HG03342 (cell line): Measurements from ENCODE around the gene C2CD2.
"Not testable (repeated sequence)": the region's sequence is repeated elsewhere in the genome, so short reads cannot be mapped to it uniquely, and the experiment has no call there.

Experiments used
- ATAC-seq: cut with Tn5 transposase; IDR thresholded peaks from one replicate; pipeline ENCODE4 v1.9.1; 2021; ENCODE audit warnings: mild to moderate bottlenecking, moderate library complexity; ENCODE audit not compliant: unreplicated experiment

C2CD2 gene

DNA sequence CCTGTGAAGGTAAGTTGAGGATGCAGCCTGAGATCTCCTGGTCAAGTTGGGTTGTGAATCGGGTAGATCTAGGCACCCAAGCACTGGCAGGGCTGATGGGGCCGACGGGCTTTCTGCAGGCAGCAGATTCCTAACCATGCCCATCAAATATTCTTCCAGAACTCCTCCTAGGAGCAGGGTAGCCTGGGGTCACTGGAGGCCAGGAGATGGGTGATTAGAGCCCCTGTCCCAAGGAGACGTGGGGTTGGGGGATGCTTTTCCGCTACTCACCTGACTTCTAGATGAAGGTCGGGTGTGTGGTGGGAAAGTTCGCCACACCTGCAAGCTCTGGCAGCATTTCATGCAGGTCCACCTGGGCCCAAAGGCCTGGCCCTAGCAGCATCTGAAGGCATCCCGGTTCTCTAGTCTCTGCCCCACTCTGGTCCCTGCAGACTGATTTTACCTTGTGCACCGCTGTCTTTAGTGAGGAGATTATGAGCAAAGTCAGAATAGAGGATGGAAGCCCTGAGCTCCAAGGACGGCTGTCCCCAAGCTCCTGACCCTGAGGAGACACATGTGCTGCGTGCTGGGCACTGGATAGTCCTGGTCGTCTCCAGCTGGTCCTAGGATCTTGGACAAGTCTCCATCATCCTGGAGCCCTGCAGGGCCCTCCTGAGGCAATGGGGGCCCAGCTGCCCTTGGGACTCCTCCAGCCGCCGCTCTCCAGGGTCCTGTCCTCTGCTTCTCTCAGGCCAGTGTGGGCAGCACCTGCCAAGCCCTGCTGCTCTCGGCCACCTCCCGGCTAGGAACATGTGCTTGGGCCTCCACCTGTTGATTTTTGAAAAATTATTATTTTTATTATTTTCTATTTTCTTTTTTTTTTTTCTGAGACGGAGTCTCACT, 21.8 kb upstream of the C2CD2 start:
- no peak for ATAC-seq

DNA sequence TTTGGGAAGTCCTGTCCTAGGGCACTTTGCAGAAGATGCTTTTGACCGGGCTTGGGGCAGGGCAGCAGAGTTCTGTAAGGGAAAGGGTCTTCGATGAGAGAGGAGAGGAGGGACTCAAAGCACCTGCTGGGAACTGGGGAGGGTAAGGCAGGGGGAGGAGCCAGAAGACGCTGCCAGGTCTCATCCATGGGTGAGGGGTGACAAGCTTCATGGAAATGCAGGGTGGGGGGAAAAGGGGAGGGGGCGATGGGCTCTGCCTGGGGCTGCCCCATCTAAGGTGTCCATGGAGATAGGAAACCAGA, 20.9 kb upstream of the C2CD2 start:
- ATAC-seq: no peak

DNA sequence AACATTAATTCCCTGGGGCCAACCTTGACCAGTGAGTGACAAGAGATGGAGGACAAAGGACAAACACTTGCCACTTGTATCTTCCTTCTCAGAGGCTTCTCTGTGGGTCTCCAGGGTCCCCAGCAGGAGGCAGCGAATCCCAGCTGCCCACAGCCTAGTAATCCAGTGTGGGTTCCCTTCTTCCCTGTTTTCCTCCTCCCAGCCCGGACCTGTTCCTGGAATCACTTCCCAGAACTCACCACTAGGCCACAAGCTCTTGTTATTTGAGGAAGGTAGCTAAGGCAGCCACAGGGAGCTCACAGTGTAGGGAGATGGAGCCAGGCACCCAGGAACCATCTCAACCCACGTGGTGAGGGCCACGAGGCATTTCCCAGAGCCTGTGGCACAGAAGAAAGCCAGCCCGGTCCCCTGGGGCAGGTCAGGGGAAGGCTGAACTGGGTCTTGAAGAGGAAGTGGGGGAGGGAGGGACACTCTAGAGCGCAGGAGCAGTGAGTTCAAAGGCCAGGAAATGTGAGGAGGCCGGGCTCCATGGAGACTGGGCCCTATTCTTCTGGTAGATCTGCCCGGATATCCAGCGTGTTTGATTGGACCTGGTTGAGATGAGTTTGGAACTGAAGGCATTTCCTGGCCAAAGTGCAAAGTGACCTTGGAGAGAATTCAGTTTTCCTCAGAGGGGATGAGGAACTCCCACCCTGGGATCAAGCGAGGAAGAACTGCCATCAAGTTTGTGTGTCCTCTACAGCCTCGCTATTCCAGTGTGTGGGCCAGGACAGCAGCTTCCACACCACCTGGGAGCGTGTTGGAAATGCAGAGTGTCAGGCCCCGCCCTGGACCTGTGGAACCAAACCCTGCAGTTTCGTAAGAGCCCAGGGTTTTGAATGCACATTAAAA, 20.3 kb upstream of the C2CD2 start:
- no peak for ATAC-seq

DNA sequence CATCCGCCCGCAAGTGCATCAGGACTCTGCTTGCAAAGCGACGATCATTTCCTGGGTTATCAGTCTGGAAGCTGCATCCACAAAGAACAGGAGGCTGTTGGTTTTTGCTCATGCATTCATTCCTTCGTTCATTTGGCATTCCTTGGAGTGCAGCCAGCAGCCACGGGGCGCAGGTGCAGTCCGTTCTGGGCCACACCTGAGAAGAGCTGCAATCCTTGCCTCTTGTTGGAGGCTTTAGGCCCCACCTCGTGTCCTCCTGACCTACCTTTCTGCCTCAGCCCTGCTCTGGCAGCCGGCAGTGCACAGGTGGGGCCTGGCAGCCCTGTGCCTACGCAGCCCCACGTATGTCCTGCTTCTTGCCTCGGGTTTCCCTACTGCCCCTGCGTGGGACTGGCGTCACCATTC, 19.6 kb upstream of the C2CD2 start:
- ATAC-seq: no peak

DNA sequence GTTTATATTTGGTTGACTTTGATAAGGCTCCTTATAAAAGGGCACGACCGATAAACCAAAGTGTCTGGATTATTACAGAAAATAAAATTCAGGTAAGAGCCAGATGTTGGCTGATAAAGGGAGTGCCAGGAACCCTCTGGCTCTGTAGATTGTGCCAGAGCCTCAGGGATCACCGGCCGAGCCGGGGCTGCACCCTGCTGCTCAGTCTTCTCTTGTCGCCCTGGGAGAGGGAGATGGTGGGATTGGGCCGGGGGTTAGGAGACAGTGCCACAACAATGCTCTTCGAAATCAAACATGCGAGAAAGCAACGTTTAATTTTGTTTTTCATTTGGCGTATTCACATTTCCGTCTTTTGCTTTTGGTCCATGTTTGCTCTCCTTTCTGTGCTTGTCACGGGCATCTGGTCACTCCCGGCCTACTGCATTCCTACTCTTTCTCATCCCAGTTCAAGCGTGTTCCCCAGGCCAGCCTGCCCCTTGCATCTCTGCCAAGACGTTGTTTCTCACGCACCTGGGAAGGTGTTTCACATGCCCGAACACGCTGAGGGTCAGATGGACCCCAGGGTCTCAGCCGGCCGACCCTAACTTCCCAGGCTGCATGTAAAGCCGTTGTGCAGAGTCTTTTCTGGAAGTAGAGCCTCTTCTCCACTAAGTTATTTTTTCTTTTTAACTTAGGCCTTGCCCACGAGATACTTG, 18.8 kb upstream of the C2CD2 start:
- ATAC-seq: no peak

DNA sequence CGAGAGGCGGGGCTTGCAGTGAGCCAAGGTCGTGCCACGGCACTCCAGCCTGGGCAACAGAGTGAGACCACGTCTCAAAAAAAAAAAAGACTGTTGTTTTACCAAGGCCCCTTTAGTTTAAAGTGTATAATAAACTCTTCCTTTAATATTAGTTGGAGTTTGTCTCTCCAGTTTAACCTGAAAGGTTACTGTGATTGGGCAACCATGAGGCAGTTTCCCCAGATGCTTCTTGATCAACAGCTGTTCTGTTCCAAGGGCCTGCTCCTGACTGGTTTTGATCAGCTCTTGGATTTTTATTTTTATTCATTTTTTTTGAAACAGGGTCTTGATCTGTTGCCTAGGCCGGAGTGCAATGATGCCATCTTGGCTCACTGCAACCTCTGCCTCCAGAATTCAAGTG, 18.1 kb upstream of the C2CD2 start:
- no peak for ATAC-seq

DNA sequence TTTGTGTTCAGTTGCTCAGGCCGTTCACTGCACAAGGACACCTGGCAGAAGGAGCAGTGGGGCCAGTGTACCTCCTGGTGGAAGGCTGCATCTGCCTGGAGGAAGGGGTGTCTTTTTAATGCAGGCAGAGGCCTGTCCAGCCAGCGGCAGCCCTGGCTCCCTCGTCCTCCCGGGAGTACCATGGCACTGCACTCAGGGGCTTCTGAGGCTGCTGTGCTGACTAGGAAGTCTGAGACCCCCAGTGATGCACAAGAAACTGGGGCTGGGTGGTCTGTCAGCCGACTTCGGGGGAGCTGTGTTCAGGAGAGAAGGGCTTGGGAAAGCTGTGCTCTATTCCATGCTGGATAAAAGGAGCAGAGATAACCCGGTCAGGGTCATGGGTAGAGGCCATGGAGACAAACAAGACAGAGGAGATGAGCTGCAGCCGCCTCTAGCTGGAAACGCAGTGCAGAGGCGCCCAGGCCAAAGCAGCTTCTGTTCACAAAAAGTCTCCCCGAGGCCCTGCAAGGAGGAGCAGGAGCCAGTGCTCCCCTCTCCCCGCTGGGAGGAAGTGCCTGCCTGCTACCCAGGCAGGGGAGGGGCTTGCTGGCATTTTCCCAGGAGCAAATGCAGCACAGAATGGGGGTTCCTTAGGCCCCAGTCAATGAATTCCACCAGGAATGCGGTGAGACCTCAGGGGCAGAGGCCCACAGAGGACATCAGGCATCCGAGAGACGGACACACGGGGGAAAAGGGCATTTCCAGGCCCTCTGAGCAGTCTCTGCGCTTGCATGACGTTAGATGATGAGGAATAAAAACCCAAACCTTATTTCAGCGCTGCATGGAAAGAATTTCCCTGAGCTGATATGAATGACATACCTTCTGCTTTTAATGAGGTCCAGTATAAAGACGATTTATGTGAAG, 17.2 kb upstream of the C2CD2 start:
- no peak for ATAC-seq

DNA sequence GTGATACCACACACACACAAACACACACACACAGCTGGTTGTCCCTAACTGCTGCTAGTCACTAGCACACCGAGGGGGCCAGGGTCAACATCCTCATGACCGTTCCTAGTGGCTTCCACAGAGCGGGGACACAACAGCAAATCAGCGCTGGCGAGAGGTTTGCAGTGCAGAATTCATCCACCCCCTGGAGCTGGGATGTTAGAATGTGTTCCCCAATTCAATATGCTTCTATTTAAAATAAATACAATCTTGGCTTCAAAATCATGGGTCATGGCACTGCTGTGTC, 16.2 kb upstream of the C2CD2 start:
- ATAC-seq: no peak

DNA sequence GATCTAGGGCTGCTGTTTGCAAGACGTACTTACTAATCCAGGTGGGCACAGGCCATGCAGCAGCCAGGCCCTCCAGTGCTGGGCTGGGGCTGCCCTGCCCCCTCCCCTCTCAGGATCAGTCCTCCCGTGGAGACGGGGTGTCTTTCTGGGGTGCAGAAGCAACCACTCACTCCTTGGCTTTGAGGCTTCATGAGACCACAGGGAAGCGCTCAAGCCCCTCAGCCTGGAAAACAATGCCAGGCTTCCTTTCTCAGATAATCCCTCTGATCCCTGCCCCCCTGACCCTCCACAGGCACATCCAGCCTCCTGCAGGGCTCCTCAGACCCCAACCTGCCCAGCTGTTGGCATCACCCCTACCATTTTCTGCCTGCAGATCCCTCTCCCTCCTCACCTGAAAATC, 13.9 kb upstream of the C2CD2 start:
- no peak for ATAC-seq

DNA sequence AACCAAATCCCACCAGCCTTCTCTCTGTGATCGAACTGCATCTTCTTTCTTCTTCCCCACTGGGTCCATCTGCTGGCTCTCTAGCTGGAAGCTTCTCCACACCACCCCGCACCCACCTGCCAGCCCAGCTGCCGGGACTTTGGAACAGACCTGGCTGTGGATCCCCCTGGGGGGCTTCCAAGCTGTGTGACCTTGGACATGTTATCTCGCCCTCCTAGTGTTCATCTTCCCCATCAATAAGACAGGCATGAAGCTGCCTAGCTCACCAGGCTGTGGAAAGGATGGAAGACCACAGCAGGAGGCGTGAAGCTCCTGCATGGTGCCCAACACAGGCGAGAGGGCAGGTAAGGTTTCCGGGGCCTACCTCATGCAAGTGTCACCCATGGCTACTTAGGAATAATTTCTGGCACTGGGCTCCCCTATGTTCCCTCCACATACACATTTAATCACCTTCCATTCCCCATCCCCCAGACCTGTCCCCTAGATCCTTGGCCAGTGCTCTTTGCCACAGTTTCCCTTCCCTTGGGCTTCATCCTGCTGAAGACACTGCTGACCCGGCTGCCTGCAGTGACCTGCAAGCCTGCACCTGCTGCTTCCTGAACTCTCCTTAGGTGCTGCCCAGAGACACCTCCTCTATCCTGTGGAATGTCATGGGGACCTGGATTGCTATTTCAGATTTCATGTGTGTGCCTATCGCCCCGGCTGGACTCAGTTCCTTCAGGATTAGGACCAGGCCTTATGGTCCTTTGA, 13.2 kb upstream of the C2CD2 start:
- no peak for ATAC-seq

DNA sequence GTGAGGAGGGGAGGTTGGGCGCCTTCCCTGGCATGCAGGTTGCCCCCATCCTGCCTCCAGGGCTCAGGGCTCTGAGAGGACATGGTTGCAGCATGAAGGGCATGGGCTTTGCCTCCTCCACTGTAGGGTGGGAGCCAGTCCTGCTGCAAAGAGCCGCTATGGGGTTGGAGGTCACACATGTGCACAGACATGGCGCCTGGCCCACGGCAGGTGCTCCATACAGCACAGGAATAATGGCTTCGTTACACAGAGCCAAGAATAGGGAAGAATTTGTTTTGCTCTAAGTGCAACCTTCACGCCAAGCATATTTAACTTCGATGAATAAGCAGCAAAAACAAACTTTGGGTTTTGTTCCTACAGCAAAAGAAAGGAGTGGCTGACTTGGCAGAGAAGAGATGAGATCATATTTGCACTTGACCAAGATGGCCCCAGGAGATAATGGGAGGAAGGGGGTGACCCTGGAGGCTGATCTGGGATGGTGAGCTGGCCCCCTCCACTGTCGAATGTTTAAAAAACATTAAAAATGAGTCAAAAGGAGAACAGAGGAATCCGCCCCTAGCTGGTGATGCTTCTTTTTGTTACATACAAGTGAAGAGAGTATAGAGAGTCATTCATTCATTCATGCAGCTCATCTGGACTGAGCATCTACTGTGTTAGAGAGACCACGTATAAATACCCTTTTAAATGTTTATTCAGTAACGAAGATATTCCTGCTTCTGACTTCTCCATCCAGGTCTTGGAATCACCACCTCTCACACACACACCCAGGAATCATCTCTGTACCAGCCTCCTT, 12.4 kb upstream of the C2CD2 start:
- no peak for ATAC-seq

DNA sequence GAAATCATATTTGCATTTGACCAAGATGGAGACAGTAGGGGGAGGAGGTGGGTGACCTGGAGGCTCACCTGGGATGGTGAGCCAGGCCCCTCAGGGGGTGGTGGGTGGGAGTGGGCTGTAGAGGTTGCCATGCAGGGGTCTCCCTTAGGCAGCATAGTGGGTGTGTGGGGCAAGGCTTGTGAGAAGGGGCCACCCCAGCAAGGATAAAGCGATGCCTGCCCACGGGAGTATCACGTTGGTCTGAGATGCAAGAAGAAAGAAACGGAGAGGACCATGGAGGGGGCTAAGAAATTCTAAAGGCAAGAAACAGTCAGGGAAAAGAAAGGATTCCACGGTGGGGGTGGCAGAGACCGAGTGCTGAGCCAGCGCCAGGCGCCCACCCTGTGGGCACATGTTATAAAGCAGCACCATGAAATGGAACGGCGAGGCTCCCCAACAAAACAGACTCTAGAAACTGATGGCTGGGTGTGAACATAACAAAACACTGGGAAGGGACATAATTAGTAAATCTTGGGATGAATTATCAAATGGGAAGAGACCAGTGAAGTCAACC, 11.7 kb upstream of the C2CD2 start:
- ATAC-seq: no peak

DNA sequence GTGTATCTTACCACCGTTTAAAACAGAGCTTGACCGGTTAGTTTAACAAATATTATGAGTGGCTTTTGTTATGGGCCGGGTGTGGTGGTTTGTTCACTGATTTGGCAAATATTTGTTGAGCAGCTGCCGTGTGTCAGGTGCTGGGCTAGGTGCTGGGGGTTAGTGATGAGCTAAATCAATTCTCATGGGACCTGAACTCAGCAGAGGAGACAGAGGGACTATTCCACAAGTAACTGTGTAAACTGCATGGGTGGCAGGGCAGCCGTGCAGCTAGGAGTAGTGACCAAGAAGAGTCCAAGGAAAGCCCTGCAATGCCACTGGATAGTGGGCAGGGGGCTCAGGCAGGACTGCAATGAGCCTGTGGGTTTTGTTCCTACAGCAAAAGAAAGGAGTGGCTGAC, 11.2 kb upstream of the C2CD2 start:
- ATAC-seq: no peak

DNA sequence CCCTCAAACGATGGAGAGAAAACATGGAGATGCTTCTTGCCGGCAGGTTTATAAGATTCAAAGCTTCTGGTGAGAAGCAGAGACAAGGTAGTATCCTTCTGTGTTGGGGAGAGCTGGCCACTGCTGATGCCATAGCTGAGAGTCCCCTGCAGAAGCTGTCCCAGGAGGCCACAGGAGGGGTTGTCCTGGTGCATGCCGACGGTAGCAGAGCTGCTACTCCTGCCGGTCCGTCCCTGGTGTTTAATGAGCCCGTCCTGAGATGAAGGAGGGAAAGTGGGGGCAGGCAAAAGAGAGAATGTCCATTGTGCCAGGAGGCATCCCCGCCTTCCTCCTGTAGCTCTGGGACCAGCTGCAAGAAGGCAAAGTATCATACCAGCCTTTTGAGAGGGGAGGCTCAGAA, 10.4 kb upstream of the C2CD2 start:
- no peak for ATAC-seq

DNA sequence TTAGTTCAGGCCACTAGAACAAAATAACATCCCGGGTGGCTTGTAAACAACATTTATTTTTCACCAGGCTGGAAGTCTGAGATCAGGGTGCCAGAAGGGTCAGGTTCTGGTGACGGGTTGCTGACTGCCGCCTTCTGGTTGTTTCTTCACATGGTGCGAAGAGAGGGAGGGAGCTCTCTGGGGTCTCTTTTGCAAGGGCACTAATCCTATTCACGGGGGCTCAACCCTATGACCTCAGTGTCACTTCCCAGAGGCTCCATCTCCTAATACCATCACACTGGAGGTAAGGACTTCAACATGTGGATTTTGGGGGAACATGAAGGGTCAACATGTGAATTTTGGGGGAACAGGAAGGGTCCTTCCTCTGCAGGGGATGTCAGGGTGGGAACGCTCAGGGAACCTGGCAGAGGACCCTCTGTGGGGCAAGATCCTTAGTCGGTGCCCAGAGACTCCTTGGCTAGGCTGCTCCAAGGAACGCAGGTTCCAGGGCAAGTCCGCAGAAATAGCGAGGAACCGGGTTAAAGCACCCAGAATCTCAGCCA, 8.7 kb upstream of the C2CD2 start:
- no peak for ATAC-seq

DNA sequence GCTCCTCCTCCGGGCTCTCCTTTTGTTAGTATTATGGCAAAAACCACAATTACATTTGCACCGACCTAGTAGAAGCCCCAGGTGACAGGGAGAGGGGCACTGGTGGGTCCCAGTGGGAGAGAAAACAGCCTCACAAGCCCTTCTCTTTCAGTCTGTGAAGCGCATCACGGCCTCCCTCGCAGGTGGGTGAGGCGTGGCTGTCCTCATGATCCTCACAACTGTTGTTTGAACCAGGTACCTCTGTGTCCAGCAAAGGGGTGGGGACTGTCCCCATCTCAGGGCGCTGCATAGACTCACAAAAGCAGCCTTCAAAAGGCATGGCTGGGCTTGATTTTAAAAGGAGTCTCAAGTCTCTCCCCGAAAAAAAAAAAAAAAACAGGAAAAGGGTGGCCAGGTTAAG, 7.9 kb upstream of the C2CD2 start:
- no peak for ATAC-seq

DNA sequence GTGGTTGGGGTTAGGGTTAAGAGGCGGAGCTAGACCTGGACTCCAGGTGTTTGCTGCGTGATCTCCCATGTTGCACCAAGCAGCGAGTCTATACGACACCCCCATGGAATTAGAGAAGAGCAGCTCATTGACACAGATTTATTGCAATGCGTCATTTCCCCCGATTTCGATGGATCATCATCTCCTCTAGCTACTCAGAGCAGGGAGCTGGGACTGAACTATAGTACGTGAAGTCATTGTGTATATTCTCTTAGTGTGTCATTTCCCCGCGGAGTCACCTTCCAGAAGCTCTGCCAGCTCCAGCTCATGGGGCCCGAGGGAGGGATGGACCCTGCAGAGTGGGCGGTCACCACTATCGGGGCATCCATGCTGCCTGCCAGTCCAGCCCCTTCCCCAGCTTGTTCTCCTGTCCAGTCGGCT, 7.5 kb upstream of the C2CD2 start:
- no peak for ATAC-seq

DNA sequence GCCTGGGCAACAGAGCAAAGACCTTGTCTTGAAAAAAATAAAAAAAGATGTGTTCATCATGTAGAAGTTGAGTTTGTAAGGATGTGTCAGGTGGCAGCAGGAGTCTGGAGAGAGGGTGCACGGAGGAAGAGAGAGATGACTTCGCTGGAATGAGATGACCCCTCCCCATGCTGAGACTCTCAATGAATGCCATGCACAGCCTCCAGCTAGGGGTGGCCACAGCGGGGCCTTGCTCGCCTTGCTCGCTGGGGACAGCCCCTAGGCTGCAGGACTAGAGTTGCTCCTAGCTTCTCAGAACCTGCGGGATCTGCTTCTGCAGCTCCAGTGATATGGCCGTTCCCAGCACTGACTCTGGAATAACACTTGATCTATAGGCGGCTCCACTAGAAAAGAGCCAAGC, 6.6 kb upstream of the C2CD2 start:
- ATAC-seq: no peak

DNA sequence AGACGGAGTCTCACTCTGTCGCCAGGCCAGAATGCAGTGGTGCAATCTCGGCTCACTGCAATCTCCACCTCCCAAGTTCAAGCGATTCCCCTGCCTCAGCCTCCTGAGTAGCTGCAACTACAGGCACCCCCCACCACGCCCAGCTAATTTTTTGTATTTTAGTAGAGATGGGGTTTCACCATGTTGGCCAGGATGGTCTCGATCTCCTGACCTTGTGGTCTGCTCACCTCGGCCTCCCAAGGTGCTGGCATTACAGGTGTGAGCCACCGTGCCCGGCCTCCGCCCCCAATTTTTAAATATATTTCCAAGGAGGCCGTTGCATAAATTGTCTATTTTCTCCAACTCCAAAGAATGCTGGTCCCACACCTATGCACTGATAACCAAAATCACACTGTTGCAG, 5.9 kb upstream of the C2CD2 start:
- not testable (repeated sequence) for ATAC-seq
